Endothelial cell of umbilical vein (primary cell): Measurements from ENCODE around the gene GOLT1A.

ENCODE experiments used
- CTCF ChIP-seq, 2 donors: IDR thresholded peaks; 1 replicate in 1 of 2; 2 replicates in 1 of 2; pipeline ENCODE4 v1.5.1; 2011; ENCODE audit warnings: low read length in 2 of 2, mild to moderate bottlenecking in 2 of 2, moderate library complexity in 2 of 2, control low read depth in 1 of 2, inconsistent platforms in 1 of 2, low read depth in 1 of 2; ENCODE audit not compliant: insufficient read depth in 1 of 2; ENCODE audit errors: extremely low read depth in 1 of 2
- EZH2 ChIP-seq: IDR thresholded peaks from 2 replicates; pipeline ENCODE4 v1.6.1; 2012; ENCODE audit warnings: borderline replicate concordance, low read depth, mild to moderate bottlenecking, moderate library complexity, low read length, inconsistent platforms; ENCODE audit not compliant: severe bottlenecking
- FOS ChIP-seq: IDR thresholded peaks from 2 replicates; pipeline ENCODE4 v1.6.1; 2011; ENCODE audit warnings: mild to moderate bottlenecking, low read length, moderate library complexity, borderline replicate concordance; ENCODE audit not compliant: insufficient read depth
- MAX ChIP-seq: IDR thresholded peaks from 2 replicates; pipeline ENCODE4 v1.6.1; 2011; ENCODE audit not compliant: insufficient read depth, insufficient read length
- MYC ChIP-seq: IDR thresholded peaks from one replicate; pipeline ENCODE4 v1.6.1; 2011; ENCODE audit warnings: mild to moderate bottlenecking, low read depth, low read length
- POLR2A ChIP-seq: IDR thresholded peaks from 2 replicates; pipeline ENCODE4 v1.6.1; 2012; ENCODE audit warnings: low read depth, mild to moderate bottlenecking, control low read depth, low read length
- POLR2AphosphoS5 ChIP-seq: IDR thresholded peaks from 2 replicates; pipeline ENCODE4 v1.6.1; 2012; ENCODE audit warnings: low read depth, mild to moderate bottlenecking, control low read depth, low read length, moderate library complexity; ENCODE audit not compliant: insufficient read depth

GRCh38 chr1:204170494-204171155 is 43.2 kb downstream of the GOLT1A start:
- no peak for TF ChIP-seq CTCF (IDR thresholded peaks at IDR 0.05; ENCODE audit: extremely low read depth in 1 of 2, insufficient read depth in 1 of 2, low read depth in 1 of 2, low read length in 2 of 2)
- no peak for TF ChIP-seq POLR2AphosphoS5
- no peak for TF ChIP-seq MYC
- no peak for TF ChIP-seq POLR2A
- no peak for TF ChIP-seq EZH2
- no peak for TF ChIP-seq MAX
- TF ChIP-seq FOS = no peak
